Uterus (tissue), 4 donors: ENCODE results near the gene ABLIM2. TPM values are rescaled to one million over a fixed set of nuclear protein-coding genes. Genes with fewer than 3 reads are reported as not detected.

ENCODE experiments used
- DNase-seq, 2 donors: peaks; one replicate each; pipeline ENCODE4 v3.0.0-alpha.2; 2019 to 2020
- H3K27ac ChIP-seq, 2 donors: fragments of 200-600 bp; sonication (generic); 1 replicate in 1 of 2; 2 replicates in 1 of 2; pipeline ENCODE4 v1.5.1; 2016 to 2018
- H3K27me3 ChIP-seq, 2 donors: fragments of 200-600 bp; sonication (generic); one replicate each; pipeline ENCODE4 v1.5.1; 2018 to 2019; ENCODE audit warnings: control low read depth in 1 of 2
- H3K36me3 ChIP-seq, 2 donors: fragments of 200-600 bp; sonication (generic); one replicate each; pipeline ENCODE4 v1.5.1; 2019; ENCODE audit warnings: control low read depth in 1 of 2
- H3K4me1 ChIP-seq, 2 donors: fragments of 200-600 bp; sonication (generic); one replicate each; pipeline ENCODE4 v1.5.1; 2018 to 2019; ENCODE audit warnings: control low read depth in 1 of 2
- H3K4me3 ChIP-seq, 2 donors: fragments of 200-600 bp; sonication (generic); 1 replicate in 1 of 2; 2 replicates in 1 of 2; pipeline ENCODE4 v1.5.1; 2018 to 2019; ENCODE audit warnings: mild to moderate bottlenecking in 1 of 2
- H3K9me3 ChIP-seq, 2 donors: fragments of 200-600 bp; sonication (generic); one replicate each; pipeline ENCODE4 v1.5.1; 2019; ENCODE audit warnings: control low read depth in 1 of 2
- POLR2A ChIP-seq, 2 donors: fragments of 450-650 bp; IDR thresholded peaks; one replicate each; pipeline ENCODE4 v1.6.1; 2016; ENCODE audit warnings: antibody characterized with exemption in 2 of 2, mild to moderate bottlenecking in 1 of 2, moderate library complexity in 1 of 2
- intact Hi-C: fragments of 100-400 bp; cut with DNase I; formaldehyde crosslinking; loops from one replicate; pipeline ENCODE4 v1.15.1; 2023; ENCODE audit warnings: low total_unique reads
- total RNA-seq, 4 donors: library from RNA; depleted of rRNA in 3 of 4; stranded (reverse); fragments of >200 nt in 3 of 4; gene quantifications; one replicate each; pipeline versions ENCODE4 v1.1.0 to v1.2.4, GENCODE V29; 2014 to 2023
- TF ChIP-seq, protein P1 (sequence below), 4 experiments: fragments of 200-600 bp in 2 of 4; fragments of 450-650 bp in 2 of 4; sonication (generic) in 2 of 4; IDR thresholded peaks; one replicate each; pipeline ENCODE4 v1.5.1; 2016 to 2019; ENCODE audit warnings: antibody characterized with exemption in 4 of 4, mild to moderate bottlenecking in 2 of 4, moderate library complexity in 1 of 4
- donor health status: DM: yes; HTN: yes; CAD: no.

Gene ABLIM2
- total RNA-seq, 4 donors from 2014 or later = 0.77 to 6.0 (median 1.5) TPM

- H3K27me3 ChIP-seq = no peaks in the 10 kb centered on the region
- no peak overlapping the region for H3K4me3 ChIP-seq
- no peak overlapping the region for H3K27ac ChIP-seq
- H3K4me1 ChIP-seq = no peaks in the 10 kb centered on the region
- intact Hi-C loops = no loop called here
- H3K36me3 ChIP-seq = no peaks in the 10 kb centered on the region
- DNase-seq = no peak
- no peak for TF ChIP-seq POLR2A (IDR thresholded peaks at IDR 0.05)
- TF ChIP-seq, protein P1, sequence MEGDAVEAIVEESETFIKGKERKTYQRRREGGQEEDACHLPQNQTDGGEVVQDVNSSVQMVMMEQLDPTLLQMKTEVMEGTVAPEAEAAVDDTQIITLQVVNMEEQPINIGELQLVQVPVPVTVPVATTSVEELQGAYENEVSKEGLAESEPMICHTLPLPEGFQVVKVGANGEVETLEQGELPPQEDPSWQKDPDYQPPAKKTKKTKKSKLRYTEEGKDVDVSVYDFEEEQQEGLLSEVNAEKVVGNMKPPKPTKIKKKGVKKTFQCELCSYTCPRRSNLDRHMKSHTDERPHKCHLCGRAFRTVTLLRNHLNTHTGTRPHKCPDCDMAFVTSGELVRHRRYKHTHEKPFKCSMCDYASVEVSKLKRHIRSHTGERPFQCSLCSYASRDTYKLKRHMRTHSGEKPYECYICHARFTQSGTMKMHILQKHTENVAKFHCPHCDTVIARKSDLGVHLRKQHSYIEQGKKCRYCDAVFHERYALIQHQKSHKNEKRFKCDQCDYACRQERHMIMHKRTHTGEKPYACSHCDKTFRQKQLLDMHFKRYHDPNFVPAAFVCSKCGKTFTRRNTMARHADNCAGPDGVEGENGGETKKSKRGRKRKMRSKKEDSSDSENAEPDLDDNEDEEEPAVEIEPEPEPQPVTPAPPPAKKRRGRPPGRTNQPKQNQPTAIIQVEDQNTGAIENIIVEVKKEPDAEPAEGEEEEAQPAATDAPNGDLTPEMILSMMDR (IDR thresholded peaks at IDR 0.05) = no peak
- no peaks in the 10 kb centered on the region for H3K9me3 ChIP-seq
These were observed 77.4 kb downstream of the ABLIM2 start for GRCh38 chr4:8081171-8081570.

DNA sequence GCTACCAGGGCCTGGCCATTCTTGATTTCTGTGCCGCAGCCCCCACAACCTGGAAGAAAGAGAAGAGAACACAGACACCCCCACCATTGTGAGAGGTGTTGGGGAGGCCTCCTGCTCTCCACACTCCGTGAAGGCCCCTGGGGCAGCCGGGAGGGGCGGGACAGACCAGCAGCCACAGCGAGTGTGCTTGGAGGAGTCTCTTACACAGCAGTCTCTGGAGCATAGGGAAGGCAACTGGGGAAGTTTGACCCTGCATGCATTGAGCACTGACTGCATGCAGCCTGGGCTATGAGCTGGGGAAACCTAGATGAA is 77.9 kb downstream of the ABLIM2 start:
- TF ChIP-seq, protein P1 (IDR thresholded peaks at IDR 0.05) = no peak
- TF ChIP-seq POLR2A (IDR thresholded peaks at IDR 0.05) = no peak
- H3K4me1 ChIP-seq = no peaks in the 10 kb centered on the region
- DNase-seq = no peak
- H3K4me3 ChIP-seq = no peak overlapping the region
- no peak overlapping the region for H3K27ac ChIP-seq
- no peaks in the 10 kb centered on the region for H3K27me3 ChIP-seq
- H3K9me3 ChIP-seq = no peaks in the 10 kb centered on the region
- H3K36me3 ChIP-seq = no peaks in the 10 kb centered on the region
- intact Hi-C loops = no loop called here

GRCh38 chr4:8079916-8080753 is 78.5 kb downstream of the ABLIM2 start:
- TF ChIP-seq POLR2A (IDR thresholded peaks at IDR 0.05) = no peak
- H3K9me3 ChIP-seq = no peaks in the 10 kb centered on the region
- no peak overlapping the region for H3K4me3 ChIP-seq
- intact Hi-C loops = no loop called here
- no peaks in the 10 kb centered on the region for H3K27me3 ChIP-seq
- no peak overlapping the region for H3K27ac ChIP-seq
- H3K36me3 ChIP-seq = no peaks in the 10 kb centered on the region
- no peaks in the 10 kb centered on the region for H3K4me1 ChIP-seq
- DNase-seq = no peak

- Histone ChIP-seq H3K4me1 (no peaks in the 10 kb centered on the region), H3K27me3 (no peaks in the 10 kb centered on the region), H3K9me3 (no peaks in the 10 kb centered on the region), H3K27ac (no peak overlapping the region), H3K4me3 (no peak overlapping the region), H3K36me3 (no peaks in the 10 kb centered on the region)
- intact Hi-C loops = no loop called here
- no peak for DNase-seq
- no peak for TF ChIP-seq POLR2A (IDR thresholded peaks at IDR 0.05)
- TF ChIP-seq, protein P1 (IDR thresholded peaks at IDR 0.05) = no peak
These were observed 79.4 kb downstream of the ABLIM2 start for GRCh38 chr4:8079031-8079885.

DNA sequence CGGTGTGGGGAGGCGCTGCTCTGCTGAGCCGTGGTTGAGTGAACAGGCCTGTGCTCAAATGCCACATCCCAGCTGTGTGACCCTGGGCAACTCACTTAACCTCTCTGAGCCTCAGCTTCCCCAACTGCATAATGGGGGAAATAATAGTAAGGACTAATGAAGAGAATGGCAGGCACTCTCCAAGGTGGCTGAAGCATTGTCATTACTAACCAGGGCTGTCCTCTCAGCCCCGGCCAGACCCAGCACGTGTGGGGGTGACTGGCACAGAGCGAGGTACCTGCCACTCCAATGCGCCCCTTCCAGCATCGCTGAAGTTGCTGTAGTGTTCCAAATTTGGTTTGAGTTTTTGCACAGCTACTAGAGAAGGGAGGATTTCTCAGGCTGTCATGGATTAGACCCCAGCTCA is 80.0 kb downstream of the ABLIM2 start:
- H3K27ac ChIP-seq = no peak overlapping the region
- H3K27me3 ChIP-seq = no peaks in the 10 kb centered on the region
- intact Hi-C loops = no loop called here
- TF ChIP-seq, protein P1 (IDR thresholded peaks at IDR 0.05) = no peak
- TF ChIP-seq POLR2A (IDR thresholded peaks at IDR 0.05) = no peak
- no peaks in the 10 kb centered on the region for H3K4me1 ChIP-seq
- DNase-seq = no peak
- no peaks in the 10 kb centered on the region for H3K9me3 ChIP-seq
- H3K36me3 ChIP-seq = no peaks in the 10 kb centered on the region
- no peak overlapping the region for H3K4me3 ChIP-seq
